SKM-1 (cell line): ENCODE data around the gene CCDC152.
"Not testable (repeated sequence)": the region's sequence is repeated elsewhere in the genome, so short reads cannot be mapped to it uniquely, and the experiment has no call there.

ENCODE experiments used
- DNase-seq: peaks from one replicate; lab custom pipeline; 2025; ENCODE audit not compliant: unreplicated experiment; lab: John Stamatoyannopoulos, UW

The CCDC152 gene

GRCh38 chr5:42844408-42844807 is 87.8 kb downstream of the CCDC152 start:
- DNase-seq, result not testable (repeated sequence)

GRCh38 chr5:42848545-42848944 is 91.9 kb downstream of the CCDC152 start:
- no peak for DNase-seq

GRCh38 chr5:42851481-42851880 is 94.9 kb downstream of the CCDC152 start:
- no peak for DNase-seq
